Epithelial cell of esophagus (primary cell): Measurements from ENCODE around the gene TUB.

ENCODE experiments used
- DNase-seq: peaks from one replicate; pipeline ENCODE4 v3.0.0; 2010; ENCODE audit warnings: low read depth
- H3K4me3 ChIP-seq: 2 replicates; pipeline ENCODE4 v1.5.1; 2011; ENCODE audit warnings: mild to moderate bottlenecking, low read length, control low read depth
- CTCF ChIP-seq: IDR thresholded peaks from 2 replicates; pipeline ENCODE4 v1.5.1; 2011; ENCODE audit warnings: low read depth, mild to moderate bottlenecking, low read length, control low read depth, inconsistent platforms; ENCODE audit not compliant: insufficient read depth; ENCODE audit errors: missing control alignments

TUB gene

DNA sequence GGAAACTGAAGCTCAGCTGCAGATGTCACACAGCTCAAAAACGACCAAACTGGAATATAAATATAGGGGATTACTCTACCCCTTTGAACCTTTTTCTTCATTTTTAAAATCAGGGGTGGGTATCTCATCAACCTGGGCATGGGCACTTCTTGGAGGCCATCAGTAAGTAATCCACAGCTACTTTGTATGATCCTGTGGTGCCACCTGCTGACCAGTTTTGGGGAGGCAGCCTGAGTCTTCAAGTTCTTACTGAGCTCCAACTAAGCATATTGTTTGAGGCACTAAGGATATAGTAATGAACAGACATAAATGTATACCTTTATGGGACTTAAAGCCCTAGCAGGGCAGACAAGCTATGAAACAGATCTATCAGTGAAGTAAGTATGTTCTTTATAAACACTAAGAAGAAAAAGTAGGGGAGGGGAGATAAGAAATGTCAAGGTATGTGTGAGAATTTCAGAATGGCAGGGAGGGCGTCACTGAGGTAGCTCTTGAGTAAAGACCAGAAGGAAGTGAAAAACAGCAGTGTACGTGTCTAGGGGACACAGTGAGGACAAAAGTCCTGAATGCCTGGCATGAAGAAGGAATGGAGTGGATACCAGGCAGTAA, 18.4 kb downstream of the TUB start:
- no peak overlapping the region for H3K4me3 ChIP-seq
- DNase-seq = peak; percentile 86
- TF ChIP-seq CTCF = peak; percentile 88

DNA sequence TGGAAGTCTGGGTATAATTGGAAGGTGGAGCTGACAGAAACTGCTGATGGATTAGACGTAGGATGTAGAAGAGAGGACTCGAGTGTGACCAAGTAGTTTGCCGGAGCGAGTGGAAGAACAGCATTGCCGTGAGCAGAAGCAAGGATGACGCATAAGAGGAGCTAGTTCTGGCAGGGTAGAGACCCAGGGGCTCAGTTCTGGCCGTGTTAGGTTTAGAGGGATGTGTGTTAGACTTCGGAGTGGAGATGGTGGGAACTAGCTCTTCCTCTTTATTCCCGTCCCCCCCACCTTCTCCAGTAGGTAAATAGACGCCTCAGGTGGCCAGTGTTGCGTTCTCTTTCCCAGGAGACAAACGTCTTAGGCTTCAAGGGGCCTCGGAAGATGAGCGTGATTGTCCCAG, 19.1 kb downstream of the TUB start:
- no peak for DNase-seq
- no peak for TF ChIP-seq CTCF
- H3K4me3 ChIP-seq = no peak overlapping the region

- TF ChIP-seq CTCF = no peak
- DNase-seq = no peak
- H3K4me3 ChIP-seq = no peak overlapping the region
Measured at GRCh38 chr11:8100605-8101004, 19.6 kb downstream of the TUB start.

DNA sequence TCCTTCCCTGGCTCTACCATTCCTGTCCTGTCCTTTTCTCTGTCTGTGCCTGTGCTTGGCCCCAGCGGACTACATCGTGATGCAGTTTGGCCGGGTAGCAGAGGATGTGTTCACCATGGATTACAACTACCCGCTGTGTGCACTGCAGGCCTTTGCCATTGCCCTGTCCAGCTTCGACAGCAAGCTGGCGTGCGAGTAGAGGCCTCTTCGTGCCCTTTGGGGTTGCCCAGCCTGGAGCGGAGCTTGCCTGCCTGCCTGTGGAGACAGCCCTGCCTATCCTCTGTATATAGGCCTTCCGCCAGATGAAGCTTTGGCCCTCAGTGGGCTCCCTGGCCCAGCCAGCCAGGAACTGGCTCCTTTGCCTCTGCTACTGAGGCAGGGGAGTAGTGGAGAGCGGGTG, 20.4 kb downstream of the TUB start:
- H3K4me3 ChIP-seq = no peak overlapping the region
- no peak for TF ChIP-seq CTCF
- DNase-seq = no peak

GRCh38 chr11:8102296-8102915, 21.4 kb downstream of the TUB start:
- H3K4me3 ChIP-seq = no peak overlapping the region
- peak; percentile 14 for DNase-seq
- no peak for TF ChIP-seq CTCF

DNA sequence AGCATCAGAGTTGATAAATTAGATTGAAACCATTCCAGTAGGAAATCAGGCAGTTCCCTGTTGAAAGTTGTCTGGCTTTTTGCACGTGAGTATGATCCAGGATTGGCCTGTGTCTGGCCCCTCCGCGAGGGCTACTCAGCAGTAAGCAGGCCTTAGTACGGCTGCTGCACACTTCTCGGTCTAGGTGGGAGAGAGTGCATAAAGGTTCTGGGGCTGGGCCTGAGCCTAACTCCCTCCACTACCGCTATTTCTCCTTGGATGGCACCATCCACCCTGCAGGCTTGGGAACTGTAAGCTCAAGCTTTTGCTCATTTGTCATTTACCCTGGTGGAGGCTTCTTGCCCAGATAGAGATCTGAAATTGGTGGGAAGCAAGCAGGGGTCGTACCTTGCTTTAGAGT, 22.0 kb downstream of the TUB start:
- DNase-seq = no peak
- no peak overlapping the region for H3K4me3 ChIP-seq
- no peak for TF ChIP-seq CTCF

DNA sequence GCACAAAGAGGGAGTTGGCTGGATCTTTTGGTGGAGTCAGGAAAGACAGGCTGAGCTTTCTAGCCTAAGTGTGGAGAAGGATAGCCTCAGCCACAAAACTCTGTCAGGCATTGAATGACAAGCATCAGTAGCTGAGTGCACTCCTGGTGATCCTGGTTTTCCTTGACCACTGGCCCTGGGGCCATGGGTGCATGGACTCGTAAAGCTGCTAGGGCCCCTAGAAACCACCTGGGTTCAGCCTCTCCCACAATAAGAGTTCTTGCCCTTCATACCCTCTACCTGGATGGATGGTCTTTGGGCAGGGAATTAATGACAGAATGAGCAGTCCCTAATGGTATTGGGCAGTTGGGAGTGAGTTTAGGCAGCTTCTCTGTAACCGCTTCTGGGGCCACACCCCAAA, 22.9 kb downstream of the TUB start:
- TF ChIP-seq CTCF = no peak
- H3K4me3 ChIP-seq = no peak overlapping the region
- DNase-seq = no peak
